ENCODE results near the gene NT5E.

The NT5E gene

DNA sequence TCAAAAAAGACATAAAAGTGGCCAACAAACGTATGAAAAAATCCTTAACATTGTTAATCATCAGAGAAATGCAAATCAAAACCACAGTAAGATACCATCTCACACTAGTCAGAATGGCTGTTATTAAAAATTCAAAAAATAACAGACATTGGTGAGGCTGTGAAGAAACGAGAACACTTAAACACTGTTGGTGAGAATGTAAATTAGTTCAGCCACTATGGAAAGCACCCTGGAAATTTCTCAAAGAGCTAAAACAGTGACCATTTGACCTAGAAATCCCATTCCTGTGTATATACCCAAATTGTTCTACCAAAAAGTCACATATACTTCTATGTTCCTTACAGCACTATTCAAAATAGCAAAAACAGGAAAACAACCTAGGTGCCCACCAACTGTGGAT lies 24.9 kb upstream of the NT5E start:
- Histone ChIP-seq H3K27ac (ENCODE audit: low read depth, low read length) (no peak overlapping the region), H3K4me2 (ENCODE audit: low read depth, low read length, poor library complexity, severe bottlenecking) (no peak overlapping the region), H3K4me3 (ENCODE audit: insufficient read depth, low read length, poor library complexity, severe bottlenecking) (no peak overlapping the region), H3K79me2 (ENCODE audit: insufficient read depth, low read length) (no peaks in the 10 kb centered on the region), H3K36me3 (ENCODE audit: low read length) (no peaks in the 10 kb centered on the region), H3F3A (ENCODE audit: insufficient read depth) (no peaks in the 10 kb centered on the region), H3K9me2 (replicated peaks; ENCODE audit: insufficient read depth, low read length) (no peaks in the 10 kb centered on the region), H3K9ac (ENCODE audit: low read length) (no peak overlapping the region), H3K27me3 (ENCODE audit: low read length) (no peaks in the 10 kb centered on the region), H3K9me3 (ENCODE audit: insufficient read depth, low read length) (no peaks in the 10 kb centered on the region), H4K20me1 (ENCODE audit: low read depth, low read length) (no peaks in the 10 kb centered on the region), H2AFZ (ENCODE audit: low read depth, low read length, severe bottlenecking) (no peak overlapping the region)
- TF ChIP-seq, protein P1, sequence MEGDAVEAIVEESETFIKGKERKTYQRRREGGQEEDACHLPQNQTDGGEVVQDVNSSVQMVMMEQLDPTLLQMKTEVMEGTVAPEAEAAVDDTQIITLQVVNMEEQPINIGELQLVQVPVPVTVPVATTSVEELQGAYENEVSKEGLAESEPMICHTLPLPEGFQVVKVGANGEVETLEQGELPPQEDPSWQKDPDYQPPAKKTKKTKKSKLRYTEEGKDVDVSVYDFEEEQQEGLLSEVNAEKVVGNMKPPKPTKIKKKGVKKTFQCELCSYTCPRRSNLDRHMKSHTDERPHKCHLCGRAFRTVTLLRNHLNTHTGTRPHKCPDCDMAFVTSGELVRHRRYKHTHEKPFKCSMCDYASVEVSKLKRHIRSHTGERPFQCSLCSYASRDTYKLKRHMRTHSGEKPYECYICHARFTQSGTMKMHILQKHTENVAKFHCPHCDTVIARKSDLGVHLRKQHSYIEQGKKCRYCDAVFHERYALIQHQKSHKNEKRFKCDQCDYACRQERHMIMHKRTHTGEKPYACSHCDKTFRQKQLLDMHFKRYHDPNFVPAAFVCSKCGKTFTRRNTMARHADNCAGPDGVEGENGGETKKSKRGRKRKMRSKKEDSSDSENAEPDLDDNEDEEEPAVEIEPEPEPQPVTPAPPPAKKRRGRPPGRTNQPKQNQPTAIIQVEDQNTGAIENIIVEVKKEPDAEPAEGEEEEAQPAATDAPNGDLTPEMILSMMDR (IDR thresholded peaks at IDR 0.05; ENCODE audit: insufficient read depth, low read length, poor library complexity, severe bottlenecking): no peak
- no peak for TF ChIP-seq EZH2phosphoT487 (conservative IDR thresholded peaks at IDR 0.05; ENCODE audit: low read length)

DNA sequence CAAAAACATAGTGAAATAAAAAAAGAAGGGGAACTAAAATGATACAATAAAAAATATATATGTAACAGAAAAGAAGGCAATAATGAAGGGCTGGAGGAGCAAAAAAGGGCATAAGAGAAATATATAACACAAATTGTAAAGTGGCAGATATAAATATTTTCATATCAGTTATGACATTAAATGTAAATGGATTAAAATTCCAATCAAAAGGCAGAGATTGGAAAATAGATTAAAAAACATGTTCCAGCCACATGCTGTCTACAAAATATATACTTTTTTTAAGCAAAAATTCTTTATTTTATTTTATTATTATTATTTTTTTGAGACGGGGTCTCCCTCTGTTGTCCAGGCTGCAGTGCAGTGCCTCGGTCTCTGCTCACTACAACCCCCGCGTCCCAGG lies 23.9 kb upstream of the NT5E start:
- no peak overlapping the region for H2AFZ ChIP-seq (ENCODE audit: low read depth, low read length, severe bottlenecking)
- no peaks in the 10 kb centered on the region for H3K27me3 ChIP-seq (ENCODE audit: low read length)
- H3F3A ChIP-seq (ENCODE audit: insufficient read depth): no peaks in the 10 kb centered on the region
- no peak overlapping the region for H3K4me3 ChIP-seq (ENCODE audit: insufficient read depth, low read length, poor library complexity, severe bottlenecking)
- no peaks in the 10 kb centered on the region for H4K20me1 ChIP-seq (ENCODE audit: low read depth, low read length)
- no peak overlapping the region for H3K27ac ChIP-seq (ENCODE audit: low read depth, low read length)
- no peaks in the 10 kb centered on the region for H3K79me2 ChIP-seq (ENCODE audit: insufficient read depth, low read length)
- H3K36me3 ChIP-seq (ENCODE audit: low read length): no peaks in the 10 kb centered on the region
- H3K4me2 ChIP-seq (ENCODE audit: low read depth, low read length, poor library complexity, severe bottlenecking): no peak overlapping the region
- H3K9me2 ChIP-seq (replicated peaks; ENCODE audit: insufficient read depth, low read length): no peaks in the 10 kb centered on the region
- TF ChIP-seq, protein P1 (IDR thresholded peaks at IDR 0.05; ENCODE audit: insufficient read depth, low read length, poor library complexity, severe bottlenecking): no peak
- no peak for TF ChIP-seq EZH2phosphoT487 (conservative IDR thresholded peaks at IDR 0.05; ENCODE audit: low read length)
- H3K9me3 ChIP-seq (ENCODE audit: insufficient read depth, low read length): no peaks in the 10 kb centered on the region
- H3K9ac ChIP-seq (ENCODE audit: low read length): no peak overlapping the region

DNA sequence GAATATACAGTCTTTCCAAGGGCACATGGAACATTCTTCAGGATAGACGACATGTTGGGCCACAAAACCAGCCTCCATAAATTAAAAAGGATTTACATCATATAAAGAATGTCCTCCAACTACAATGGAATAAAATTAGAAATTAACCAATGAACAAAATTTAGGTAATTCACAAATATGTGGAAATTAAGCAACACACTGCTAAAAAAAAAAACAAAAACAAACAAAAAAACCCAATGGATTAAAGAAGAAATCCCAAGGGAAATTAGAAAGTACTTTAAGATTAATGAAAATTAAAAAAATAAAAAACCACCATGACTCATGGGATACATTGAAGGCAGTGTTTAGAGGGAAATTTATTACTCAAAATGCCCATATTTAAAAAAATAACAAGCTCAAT lies 21.4 kb upstream of the NT5E start:
- H3K27me3 ChIP-seq (ENCODE audit: low read length): no peaks in the 10 kb centered on the region
- no peaks in the 10 kb centered on the region for H3K9me3 ChIP-seq (ENCODE audit: insufficient read depth, low read length)
- H3K4me3 ChIP-seq (ENCODE audit: insufficient read depth, low read length, poor library complexity, severe bottlenecking): no peak overlapping the region
- H3K36me3 ChIP-seq (ENCODE audit: low read length): no peaks in the 10 kb centered on the region
- no peak overlapping the region for H3K4me2 ChIP-seq (ENCODE audit: low read depth, low read length, poor library complexity, severe bottlenecking)
- no peaks in the 10 kb centered on the region for H3F3A ChIP-seq (ENCODE audit: insufficient read depth)
- TF ChIP-seq, protein P1 (IDR thresholded peaks at IDR 0.05; ENCODE audit: insufficient read depth, low read length, poor library complexity, severe bottlenecking): no peak
- no peak for TF ChIP-seq EZH2phosphoT487 (conservative IDR thresholded peaks at IDR 0.05; ENCODE audit: low read length)
- no peaks in the 10 kb centered on the region for H3K79me2 ChIP-seq (ENCODE audit: insufficient read depth, low read length)
- no peak overlapping the region for H3K9ac ChIP-seq (ENCODE audit: low read length)
- H4K20me1 ChIP-seq (ENCODE audit: low read depth, low read length): no peaks in the 10 kb centered on the region
- no peaks in the 10 kb centered on the region for H3K9me2 ChIP-seq (replicated peaks; ENCODE audit: insufficient read depth, low read length)
- H3K27ac ChIP-seq (ENCODE audit: low read depth, low read length): no peak overlapping the region
- no peak overlapping the region for H2AFZ ChIP-seq (ENCODE audit: low read depth, low read length, severe bottlenecking)
